GM23248 (cell line): ENCODE measurements around the gene HECTD2. TPM values are rescaled to one million over a fixed set of nuclear protein-coding genes. Genes with fewer than 3 reads are reported as not detected.

ENCODE experiments used
- DNase-seq: peaks from one replicate; pipeline ENCODE4 v3.0.0-alpha.2; 2015
- H2AFZ ChIP-seq: fragments of 200-600 bp; sonication (generic); 2 replicates; pipeline ENCODE4 v1.6.1; 2016; ENCODE audit warnings: antibody characterized with exemption
- H3F3A ChIP-seq: fragments of 200-600 bp; sonication (generic); 2 replicates; pipeline ENCODE4 v1.6.1; 2016; ENCODE audit warnings: mild to moderate bottlenecking, antibody characterized with exemption, mixed run types; ENCODE audit not compliant: insufficient read depth
- H3K27ac ChIP-seq: fragments of 200-600 bp; sonication (generic); 2 replicates; pipeline ENCODE4 v1.5.1; 2016; ENCODE audit warnings: mild to moderate bottlenecking
- H3K27me3 ChIP-seq: fragments of 200-600 bp; sonication (generic); replicated peaks from 2 replicates; pipeline ENCODE4 v1.6.1; 2016; ENCODE audit warnings: mild to moderate bottlenecking; ENCODE audit not compliant: insufficient read depth
- H3K36me3 ChIP-seq: fragments of 200-600 bp; sonication (generic); 2 replicates; pipeline ENCODE4 v1.6.1; 2016; ENCODE audit warnings: low read depth, mild to moderate bottlenecking
- H3K4me1 ChIP-seq: fragments of 200-600 bp; sonication (generic); 2 replicates; pipeline ENCODE4 v1.6.1; 2016; ENCODE audit warnings: mild to moderate bottlenecking; ENCODE audit not compliant: insufficient read depth
- H3K4me2 ChIP-seq: fragments of 200-600 bp; sonication (generic); one replicate; pipeline ENCODE4 v1.6.1; 2016; ENCODE audit warnings: mild to moderate bottlenecking; ENCODE audit not compliant: unreplicated experiment
- H3K4me3 ChIP-seq: fragments of 200-600 bp; sonication (generic); 2 replicates; pipeline ENCODE4 v1.5.1; 2016; ENCODE audit warnings: mild to moderate bottlenecking
- H3K79me2 ChIP-seq: fragments of 200-600 bp; sonication (generic); 2 replicates; pipeline ENCODE4 v1.6.1; 2016; ENCODE audit warnings: mild to moderate bottlenecking; ENCODE audit not compliant: insufficient read depth
- H3K9ac ChIP-seq: fragments of 200-600 bp; sonication (generic); 2 replicates; pipeline ENCODE4 v1.6.1; 2016; ENCODE audit warnings: mild to moderate bottlenecking
- H3K9me2 ChIP-seq: fragments of 200-600 bp; sonication (generic); 2 replicates; pipeline ENCODE4 v1.6.1; 2016; ENCODE audit warnings: mixed run types, mild to moderate bottlenecking, moderate library complexity; ENCODE audit not compliant: insufficient read depth
- H3K9me3 ChIP-seq: fragments of 200-600 bp; sonication (generic); one replicate; pipeline ENCODE4 v1.6.1; 2017; ENCODE audit warnings: low read depth
- H4K20me1 ChIP-seq: fragments of 200-600 bp; sonication (generic); 2 replicates; pipeline ENCODE4 v1.6.0; 2016; ENCODE audit not compliant: insufficient read depth
- EZH2 ChIP-seq: fragments of 200-600 bp; sonication (generic); IDR thresholded peaks from 2 replicates; pipeline ENCODE4 v1.6.1; 2018; ENCODE audit warnings: antibody characterized with exemption, mild to moderate bottlenecking; ENCODE audit not compliant: insufficient read depth, poor library complexity, severe bottlenecking
- EZH2phosphoT487 ChIP-seq: fragments of 200-600 bp; sonication (generic); IDR thresholded peaks from 2 replicates; pipeline ENCODE4 v1.6.1; 2018; ENCODE audit warnings: antibody characterized with exemption, moderate library complexity, mild to moderate bottlenecking, low read depth; ENCODE audit not compliant: insufficient read depth
- WGBS, 2 experiments: methylation state at CpG; one replicate each; pipeline ENCODE4 v1.1.6; 2015 to 2017; ENCODE audit warnings: low lambda C conversion rate in 2 of 2, low coverage in 1 of 2; ENCODE audit errors: missing lambda C conversion rate in 2 of 2; 5-methylcytosine and 5-hydroxymethylcytosine counted together
- in situ Hi-C: fragments of 300-500 bp; cut with MboI; formaldehyde crosslinking; loops from 2 replicates; pipeline ENCODE4 v1.15.0; 2020
- polyA plus RNA-seq: library from polyadenylated mRNA; unstranded; fragments of >200 nt; fragmentation: Nextera tagmentation; extraction: Ambion mirVana; gene quantifications from 2 replicates; pipeline ENCODE4 v1.2.1, GENCODE V29; 2016
- total RNA-seq: library from RNA; depleted of rRNA; stranded (reverse); fragments of >200 nt; shearing (Covaris generic); gene quantifications from 2 replicates; pipeline ENCODE4 v1.2.3, GENCODE V29; 2014

The HECTD2 gene
- total and polyA plus RNA-seq, 2 experiments from 2014 or later, result 9.5 to 14.8 TPM

DNA sequence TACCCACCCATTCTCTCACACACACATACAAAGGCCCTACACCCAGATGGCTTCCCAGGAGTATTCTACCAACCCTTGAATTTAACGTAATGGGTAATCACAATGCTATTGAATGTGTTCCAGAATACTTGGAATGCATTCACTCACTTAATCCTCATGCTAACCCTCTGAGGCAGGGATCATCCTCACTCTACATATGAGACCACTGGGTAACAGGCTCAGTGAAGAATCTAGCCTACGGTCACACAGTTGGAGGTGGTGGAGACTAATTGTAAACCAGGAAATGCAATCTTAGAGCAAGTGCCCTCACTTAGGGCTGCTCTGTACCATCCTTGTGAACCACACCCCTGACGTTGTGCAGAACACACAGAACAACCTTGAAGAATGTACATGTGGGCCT lies 135.2 kb downstream of the HECTD2 start:
- Histone ChIP-seq H3K9me3 (no peaks in the 10 kb centered on the region), H3K4me1 (no peaks in the 10 kb centered on the region; the same call in 1 of the 2 replicates), H4K20me1 (no peaks in the 10 kb centered on the region), H2AFZ (no peak overlapping the region), H3K4me2 (no peak overlapping the region), H3K9me2 (no peaks in the 10 kb centered on the region), H3K4me3 (no peak overlapping the region), H3K9ac (no peak overlapping the region), H3K27me3 (no peaks in the 10 kb centered on the region), H3K79me2 (no peaks in the 10 kb centered on the region), H3K27ac (no peak overlapping the region), H3F3A (no peaks in the 10 kb centered on the region), H3K36me3 (no peaks in the 10 kb centered on the region)
- TF ChIP-seq EZH2phosphoT487, result no peak
- TF ChIP-seq EZH2, result no peak
- DNase-seq, result no peak
- in situ Hi-C loops, result no loop called here
- 78 to 81% methylated on average over 3 of the region's 3 CpGs for WGBS, 2 experiments

- TF ChIP-seq EZH2, result no peak
- no peak for TF ChIP-seq EZH2phosphoT487
- Histone ChIP-seq H3K27ac (no peak overlapping the region), H3F3A (no peaks in the 10 kb centered on the region), H3K4me3 (no peak overlapping the region), H3K27me3 (no peaks in the 10 kb centered on the region), H3K9me3 (no peaks in the 10 kb centered on the region), H3K4me2 (no peak overlapping the region), H3K36me3 (no peaks in the 10 kb centered on the region), H4K20me1 (no peaks in the 10 kb centered on the region), H2AFZ (no peak overlapping the region), H3K79me2 (no peaks in the 10 kb centered on the region), H3K9ac (no peak overlapping the region), H3K9me2 (no peaks in the 10 kb centered on the region), H3K4me1 (no peaks in the 10 kb centered on the region; the same call in 1 of the 2 replicates)
- in situ Hi-C loops, result no loop called here
- no peak for DNase-seq
- WGBS, 2 experiments, result 93 to 98% methylated on average over 3 of the region's 3 CpGs
Observed at GRCh38 chr10:91545838-91546237, 135.7 kb downstream of the HECTD2 start.

DNA sequence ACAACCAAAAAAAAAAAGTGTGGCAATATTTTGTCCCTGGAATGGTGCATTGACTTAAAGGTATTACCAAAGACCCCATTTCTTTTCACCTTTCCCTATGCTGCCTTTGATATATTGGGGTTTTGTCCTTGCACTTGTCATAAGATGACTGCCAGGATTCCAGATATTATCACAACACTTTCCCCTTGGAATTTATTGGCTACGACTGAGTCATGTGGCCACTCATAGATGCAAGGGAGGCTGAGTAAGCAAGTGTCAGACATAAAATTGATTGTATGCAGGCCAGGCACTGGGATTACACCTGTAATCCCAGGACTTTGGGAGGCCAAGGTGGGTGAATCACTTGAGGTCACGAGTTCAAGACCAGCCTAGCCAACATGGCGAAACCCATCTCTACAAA lies 139.1 kb downstream of the HECTD2 start:
- 76 to 89% methylated on average over 3 of the region's 3 CpGs for WGBS, 2 experiments
- peak; percentile 35 for DNase-seq

GRCh38 chr10:91550021-91550420 lies 139.9 kb downstream of the HECTD2 start:
- no peaks in the 10 kb centered on the region for H3K36me3 ChIP-seq
- no peak for TF ChIP-seq EZH2phosphoT487
- TF ChIP-seq EZH2, result no peak
- H3K27ac ChIP-seq, result no peak overlapping the region
- DNase-seq, result no peak
- H3K9me2 ChIP-seq, result no peaks in the 10 kb centered on the region
- H3K4me3 ChIP-seq, result no peak overlapping the region
- no peak overlapping the region for H3K9ac ChIP-seq
- H3K27me3 ChIP-seq, result no peaks in the 10 kb centered on the region
- H3F3A ChIP-seq, result no peaks in the 10 kb centered on the region
- H4K20me1 ChIP-seq, result no peaks in the 10 kb centered on the region
- no peaks in the 10 kb centered on the region for H3K4me1 ChIP-seq
- H3K4me2 ChIP-seq, result no peak overlapping the region
- no peaks in the 10 kb centered on the region for H3K79me2 ChIP-seq
- no peaks in the 10 kb centered on the region for H3K9me3 ChIP-seq
- no peak overlapping the region for H2AFZ ChIP-seq
- WGBS, 2 experiments, result 72 to 78% methylated on average over 4 of the region's 4 CpGs
- in situ Hi-C loops, result no loop called here

More for the DNA sequence above, 139.1 kb downstream of the HECTD2 start:
- Histone ChIP-seq H3K9ac (no peak overlapping the region), H3K4me1 (no peaks in the 10 kb centered on the region), H3K36me3 (no peaks in the 10 kb centered on the region), H3K79me2 (no peaks in the 10 kb centered on the region), H3K27me3 (no peaks in the 10 kb centered on the region), H2AFZ (no peak overlapping the region), H3K27ac (no peak overlapping the region), H3K9me2 (no peaks in the 10 kb centered on the region), H3F3A (no peaks in the 10 kb centered on the region), H3K4me2 (no peak overlapping the region), H3K4me3 (no peak overlapping the region), H4K20me1 (no peaks in the 10 kb centered on the region), H3K9me3 (no peaks in the 10 kb centered on the region)
- in situ Hi-C loops, result no loop called here
- TF ChIP-seq EZH2phosphoT487, result no peak
- no peak for TF ChIP-seq EZH2

GRCh38 chr10:91551856-91552255 lies 141.7 kb downstream of the HECTD2 start:
- in situ Hi-C loops, result no loop called here
- Histone ChIP-seq H3K36me3 (no peaks in the 10 kb centered on the region), H3K4me2 (peak overlapping the region; percentile 39), H3K9me2 (no peaks in the 10 kb centered on the region), H2AFZ (peak overlapping the region; percentile 77), H3K27me3 (no peaks in the 10 kb centered on the region), H3K27ac (no peak overlapping the region), H3K9ac (no peak overlapping the region), H3K9me3 (no peaks in the 10 kb centered on the region), H4K20me1 (no peaks in the 10 kb centered on the region), H3K79me2 (no peaks in the 10 kb centered on the region), H3F3A (no peaks in the 10 kb centered on the region), H3K4me1 (no peaks in the 10 kb centered on the region), H3K4me3 (peak overlapping the region; percentile 36; the same call in 1 of the 2 replicates)
- TF ChIP-seq EZH2phosphoT487, result no peak
- TF ChIP-seq EZH2, result no peak
- 32 to 48% methylated on average over 8 of the region's 8 CpGs for WGBS, 2 experiments
- DNase-seq, result peak; percentile 71
